HG02943 (cell line): Measurements from ENCODE around the gene PFN4.
"Not testable (repeated sequence)": the region's sequence is repeated elsewhere in the genome, so short reads cannot be mapped to it uniquely, and the experiment has no call there.

Source experiments
- ATAC-seq: cut with Tn5 transposase; IDR thresholded peaks from one replicate; pipeline ENCODE4 v1.9.1; 2021; ENCODE audit warnings: mild to moderate bottlenecking, low read depth, moderate library complexity; ENCODE audit not compliant: unreplicated experiment

Gene PFN4, protein sequence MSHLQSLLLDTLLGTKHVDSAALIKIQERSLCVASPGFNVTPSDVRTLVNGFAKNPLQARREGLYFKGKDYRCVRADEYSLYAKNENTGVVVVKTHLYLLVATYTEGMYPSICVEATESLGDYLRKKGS

DNA sequence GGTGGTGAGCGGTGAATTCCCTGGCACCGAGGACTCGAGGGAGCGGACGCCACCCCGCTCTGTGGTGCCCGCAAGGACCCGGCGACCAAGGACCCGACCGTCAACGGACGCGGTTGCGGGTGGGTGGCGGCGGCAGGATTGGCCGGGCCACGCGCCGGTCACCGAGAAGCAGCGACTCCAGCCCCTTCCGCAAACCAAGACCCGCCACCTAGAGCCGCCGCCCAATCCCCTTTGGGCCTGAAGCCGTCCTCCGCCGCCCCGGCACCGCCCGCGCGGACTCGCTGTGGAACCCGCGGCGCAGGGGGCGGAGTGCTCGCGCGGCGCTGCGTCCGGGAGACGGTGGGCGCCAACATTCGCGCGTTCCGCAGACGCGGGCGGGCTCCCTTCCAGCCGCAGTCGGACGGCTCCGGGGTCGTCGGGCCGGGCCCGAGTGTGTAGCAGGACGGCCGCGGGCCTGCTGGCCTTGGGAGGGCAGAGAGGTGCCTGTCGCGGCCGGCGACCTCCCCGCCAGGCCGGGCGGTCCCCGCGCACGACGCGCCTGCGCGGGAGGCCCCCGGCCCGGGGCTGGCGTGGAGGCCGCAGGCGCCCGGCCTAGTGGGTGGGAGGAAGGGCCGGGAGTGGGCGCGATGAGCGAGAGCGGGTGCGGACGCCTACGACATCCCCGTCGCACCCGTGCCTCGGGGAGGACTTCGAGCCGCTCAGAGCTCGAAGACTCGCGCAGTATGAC, at the start of gene PFN4, which contains the start of gene FAM228B:
Gene PFN4 (minus strand): TSS at position 140 of the 727 bp plus-strand sequence. CDS start 799 bp downstream, outside the sequence.
Gene FAM228B (plus strand): TSS at position 275 of the 727 bp plus-strand sequence. CDS start 893 bp downstream, outside the sequence.
- ATAC-seq: peak; percentile 87

DNA sequence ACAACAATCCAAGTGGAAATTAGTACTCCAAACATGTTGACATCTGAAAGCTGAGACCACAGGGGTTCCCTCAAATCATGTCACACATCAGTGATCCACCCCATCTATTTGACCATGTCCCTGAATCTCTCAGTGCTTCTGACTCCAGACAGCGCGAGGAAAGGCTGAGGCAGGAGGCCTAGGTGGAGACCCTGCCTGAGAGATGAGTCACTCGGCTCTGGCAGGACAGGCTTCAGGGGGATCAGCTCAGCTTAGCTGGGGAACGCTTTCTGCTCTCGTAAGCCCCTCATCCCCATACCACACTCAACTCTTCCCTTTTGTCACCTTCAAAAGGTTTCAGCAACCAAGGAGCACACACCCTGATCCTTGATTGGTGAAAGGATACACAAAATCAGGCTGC, 45.9 kb upstream of the PFN4 start:
- no peak for ATAC-seq

DNA sequence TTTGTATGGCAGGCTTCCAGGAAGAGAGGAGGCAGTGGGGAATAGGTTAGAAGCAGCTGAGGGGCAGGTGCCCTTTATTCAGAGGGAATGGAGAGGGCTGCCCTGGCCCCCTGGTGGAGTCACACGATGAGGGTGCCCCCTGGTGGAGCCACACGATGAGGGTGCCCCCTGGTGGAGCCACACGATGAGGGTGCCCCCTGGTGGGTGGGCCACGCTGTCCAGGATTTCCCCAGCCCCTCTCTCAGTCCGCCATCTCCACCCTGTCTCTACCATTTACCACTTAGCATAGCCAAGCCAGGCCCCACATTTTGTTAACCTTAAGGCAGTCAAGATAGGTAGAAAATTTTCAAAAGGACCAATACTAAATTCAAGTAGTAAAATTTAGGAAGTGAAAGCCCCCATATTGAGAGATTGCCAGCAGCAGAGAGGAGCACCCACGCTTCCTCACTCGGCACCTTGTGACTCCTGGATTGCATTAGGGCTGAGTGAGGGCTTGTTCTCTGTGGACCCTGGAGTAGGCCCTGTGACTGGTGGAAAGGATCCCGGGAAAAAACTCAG, 41.4 kb upstream of the PFN4 start:
- ATAC-seq: no peak

DNA sequence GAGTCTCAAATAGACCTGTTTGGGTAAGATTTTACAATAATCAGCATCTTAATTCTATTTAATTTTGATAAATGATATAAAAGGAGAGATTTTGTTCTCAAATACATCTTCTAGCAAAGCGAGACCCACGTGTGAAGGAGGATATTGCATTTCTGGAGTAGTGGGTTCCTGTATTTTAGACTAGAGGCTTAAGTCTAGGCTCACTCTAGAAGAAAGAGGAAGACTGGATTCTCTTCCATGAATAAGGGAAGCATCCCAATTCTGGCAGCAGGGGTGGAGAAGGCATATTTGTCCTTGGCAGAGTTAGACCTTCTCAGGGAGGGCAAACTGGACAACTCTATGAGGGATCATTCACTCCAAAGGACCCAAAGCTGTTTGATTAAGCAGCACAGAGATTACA, 40.5 kb upstream of the PFN4 start:
- ATAC-seq: no peak

DNA sequence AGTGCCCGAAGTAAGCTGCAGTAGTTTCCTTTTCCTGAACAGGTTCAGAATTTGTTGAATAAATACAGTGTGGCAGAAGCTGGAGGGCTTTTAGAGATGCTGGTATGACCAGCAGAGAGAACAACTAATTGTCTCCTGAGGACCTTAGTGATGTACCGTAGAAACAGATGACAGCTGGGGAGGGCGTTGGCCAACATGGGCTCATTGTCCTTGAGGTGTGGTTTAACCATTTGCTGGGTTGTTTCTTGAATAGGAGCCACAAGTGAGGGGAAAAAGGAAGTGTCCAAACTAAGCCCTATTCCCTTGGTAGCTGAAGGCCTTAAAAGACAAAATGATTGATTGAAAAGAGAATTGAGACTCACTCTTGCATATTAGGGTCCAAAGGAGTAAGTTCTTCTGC, 40.1 kb upstream of the PFN4 start:
- ATAC-seq: no peak

DNA sequence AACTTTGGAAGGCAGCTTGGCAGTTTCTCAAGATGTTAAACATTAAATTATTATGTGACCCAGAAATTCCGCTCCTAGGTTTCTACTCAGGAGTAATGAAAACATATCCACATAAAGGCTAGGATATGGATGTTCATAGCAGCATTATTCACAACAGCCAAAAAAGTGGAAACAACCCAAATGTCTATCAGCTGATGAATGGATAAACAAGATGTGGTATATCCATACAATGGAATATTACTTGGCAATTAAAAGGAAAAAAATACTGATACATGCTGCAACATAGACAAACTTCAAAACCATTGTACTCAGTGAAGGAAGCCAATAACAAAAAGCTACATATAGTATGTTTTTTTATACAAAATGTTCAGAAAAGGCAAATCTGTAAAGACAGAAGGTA, 39.4 kb upstream of the PFN4 start:
- ATAC-seq: no peak

DNA sequence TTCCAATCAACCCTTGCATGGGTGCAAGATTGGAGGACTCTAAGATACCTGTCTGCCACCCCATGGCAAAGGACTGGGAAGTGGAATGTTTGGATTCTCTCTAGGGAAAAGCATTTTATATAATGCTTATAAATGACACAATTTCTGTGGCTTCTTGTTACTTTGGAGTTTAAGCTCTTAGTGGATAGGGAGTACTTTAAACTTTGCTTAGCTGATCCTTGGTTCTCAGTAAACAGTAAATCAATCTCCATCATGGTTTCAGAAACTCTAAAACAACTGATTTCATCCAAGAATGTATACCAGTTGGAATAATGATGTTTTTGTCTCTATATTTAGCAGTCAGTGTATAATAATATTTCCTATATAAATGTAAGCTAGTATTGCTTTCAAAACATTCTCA, 37.6 kb upstream of the PFN4 start:
- no peak for ATAC-seq

DNA sequence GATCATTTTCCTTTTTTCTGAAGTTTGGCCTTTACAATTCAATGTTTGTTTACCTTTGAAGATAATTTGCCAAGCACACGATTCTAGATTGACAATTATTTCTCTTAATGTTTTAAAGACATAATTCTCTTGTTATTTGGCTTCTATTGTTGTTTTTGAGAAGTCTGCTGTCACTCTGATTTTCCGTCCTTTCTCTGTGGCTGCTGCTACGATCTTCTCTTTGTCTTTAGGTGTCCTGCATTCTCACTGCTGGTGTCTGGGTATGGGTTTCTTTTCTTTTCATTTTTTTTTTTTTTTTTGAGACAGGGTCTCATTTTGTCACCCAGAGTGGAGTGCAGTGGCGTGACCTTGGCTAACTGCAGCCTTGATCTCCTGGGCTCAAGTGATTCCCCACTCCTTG, 36.6 kb upstream of the PFN4 start:
- ATAC-seq: no peak

DNA sequence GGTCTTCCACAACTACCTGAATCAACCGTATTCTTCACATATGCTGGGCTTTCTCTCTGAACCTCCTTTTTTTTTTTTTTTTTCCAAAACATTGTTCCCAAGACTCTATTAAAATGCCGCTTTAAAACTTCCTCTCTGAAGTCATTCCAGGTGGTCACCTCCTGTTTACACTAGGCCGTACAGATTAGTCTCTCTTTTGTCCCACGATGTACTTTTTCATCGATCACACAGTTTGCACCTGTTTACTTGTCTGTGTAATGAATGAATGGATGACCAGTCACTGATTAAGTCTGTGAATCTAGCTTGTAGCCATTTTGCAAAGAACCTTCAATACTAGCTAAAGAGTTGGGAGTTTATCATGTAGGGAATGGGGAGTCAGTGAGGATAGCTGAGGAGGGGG, 35.0 kb upstream of the PFN4 start:
- ATAC-seq: no peak

DNA sequence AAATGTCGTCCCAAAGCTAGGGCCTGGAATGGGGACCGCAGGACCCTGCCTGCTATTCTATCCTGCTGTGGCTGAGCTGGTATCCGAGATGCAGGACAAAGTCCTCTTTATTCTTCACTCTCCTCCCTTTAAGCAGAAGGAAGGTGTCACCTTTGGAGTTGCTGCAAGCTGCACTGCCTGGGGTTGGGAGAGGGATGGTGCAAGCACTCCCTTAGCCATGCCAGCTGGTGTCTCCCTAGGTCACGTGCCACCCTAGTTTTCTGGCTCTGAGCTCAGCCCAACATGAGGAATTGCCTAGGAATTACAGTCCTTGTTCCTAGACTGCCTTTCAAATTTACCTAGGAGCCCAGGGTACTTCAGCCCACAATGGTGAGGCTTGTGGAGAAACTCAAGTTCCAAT, 30.3 kb upstream of the PFN4 start:
- ATAC-seq: no peak

DNA sequence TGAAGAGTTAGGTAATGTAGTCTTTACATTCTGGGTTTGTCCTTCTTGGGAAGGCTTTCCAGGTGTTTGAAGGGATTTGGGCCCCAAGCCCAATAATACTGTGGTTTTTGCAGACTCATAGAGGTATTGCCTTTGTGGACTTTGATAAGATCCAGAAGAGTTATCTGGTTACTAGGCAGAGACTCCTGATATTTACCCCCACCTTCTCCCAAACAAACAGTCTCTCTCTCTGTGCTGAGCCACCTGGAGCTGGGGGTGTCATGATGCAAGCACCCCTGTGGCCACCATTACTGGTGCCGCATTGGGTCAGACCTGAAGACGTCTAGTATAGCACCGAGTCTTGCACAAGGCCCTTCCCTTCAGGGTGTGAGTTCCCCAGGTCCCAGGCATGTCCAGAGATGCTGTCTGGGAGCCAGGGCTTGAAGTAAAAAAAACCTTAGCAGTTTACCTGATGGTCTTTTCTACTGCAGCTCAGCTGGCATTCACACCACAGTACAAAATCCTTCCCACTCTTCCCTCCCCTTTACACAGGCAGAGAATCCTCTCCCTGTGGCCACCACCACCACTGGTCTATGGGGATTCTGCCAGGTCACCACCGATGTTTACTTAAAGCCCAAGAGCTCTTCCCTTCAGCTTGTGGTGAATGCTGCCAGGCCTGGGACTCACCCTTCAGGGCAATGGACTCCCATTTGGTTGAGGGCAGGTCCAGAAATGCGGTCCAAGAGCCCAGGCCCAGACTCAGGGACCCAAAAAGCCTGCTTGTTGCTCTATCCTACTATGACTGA, 29.5 kb upstream of the PFN4 start:
- no peak for ATAC-seq

DNA sequence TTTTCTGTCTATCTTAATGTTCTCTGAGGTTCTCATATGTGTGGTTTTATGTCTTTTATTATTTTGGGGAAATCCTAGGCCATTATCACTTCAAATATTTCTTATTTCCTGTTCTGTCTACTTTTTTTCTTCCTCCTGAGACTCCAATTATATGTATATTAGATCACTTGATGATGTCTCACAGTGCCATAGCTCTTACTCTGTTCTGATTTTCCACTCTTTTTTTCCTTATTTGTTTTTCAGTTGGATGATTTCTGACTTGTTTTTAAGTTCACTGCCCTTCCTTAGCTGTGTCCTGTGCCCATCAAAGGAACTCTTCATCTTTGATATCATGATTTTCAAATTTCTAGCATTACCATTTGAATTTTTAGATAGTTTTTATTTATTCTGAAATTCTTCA, 24.2 kb upstream of the PFN4 start:
- no peak for ATAC-seq

DNA sequence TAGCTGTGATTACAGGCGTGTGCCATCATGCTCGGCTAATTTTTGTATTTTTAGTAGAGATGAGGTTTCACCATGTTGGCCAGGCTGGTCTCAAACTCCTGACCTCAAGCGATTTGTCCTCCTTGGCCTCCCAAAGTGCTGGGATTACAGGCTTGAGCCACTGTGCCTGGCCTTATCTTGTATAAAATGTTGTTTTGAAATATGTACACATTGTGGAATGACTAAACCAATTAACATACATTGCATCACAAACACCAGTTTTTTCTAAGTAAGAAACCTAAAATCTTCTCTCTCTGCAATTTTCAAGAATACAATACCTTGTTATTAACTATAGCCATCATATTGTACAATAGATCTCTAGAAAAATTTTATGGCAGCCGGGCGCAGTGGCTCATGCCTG, 17.2 kb upstream of the PFN4 start:
- ATAC-seq: not testable (repeated sequence)

DNA sequence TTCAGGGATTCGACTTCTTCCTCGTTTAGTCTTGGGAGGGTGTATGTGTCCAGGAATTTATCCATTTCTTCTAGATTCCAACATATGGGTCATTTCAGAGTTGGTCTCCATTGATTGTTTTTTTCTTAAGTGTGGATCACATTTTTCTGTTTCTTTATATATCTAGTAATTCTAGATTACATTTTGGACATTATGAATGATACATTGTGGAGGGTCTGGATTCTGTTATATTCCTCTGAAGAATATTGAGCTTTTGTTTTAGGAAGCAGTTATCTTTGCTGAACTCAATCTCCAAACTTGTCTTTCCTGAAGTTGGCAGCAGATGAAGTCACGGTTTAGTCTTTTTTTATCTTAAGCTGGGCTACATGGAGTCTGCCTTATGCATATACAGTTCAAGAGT, 9.4 kb upstream of the PFN4 start:
- no peak for ATAC-seq

DNA sequence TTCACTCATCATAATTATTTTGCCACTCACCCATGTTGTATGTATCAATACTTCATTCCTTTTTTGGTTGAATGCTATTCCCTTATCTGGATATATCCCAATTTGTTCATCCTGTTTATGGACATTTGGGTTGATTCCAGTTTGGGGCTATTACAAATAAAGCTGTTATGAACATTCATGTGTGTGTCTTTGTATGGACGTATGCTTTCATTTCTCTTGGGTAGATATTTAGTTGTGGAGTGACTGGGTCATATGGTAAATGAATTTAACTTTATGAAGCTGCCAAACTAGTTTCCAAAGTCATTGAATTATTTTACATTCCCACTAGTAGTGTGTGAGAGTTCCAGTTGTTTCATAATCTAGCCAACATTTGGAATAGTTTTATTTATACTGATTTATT, 2.8 kb upstream of the PFN4 start:
- no peak for ATAC-seq

DNA sequence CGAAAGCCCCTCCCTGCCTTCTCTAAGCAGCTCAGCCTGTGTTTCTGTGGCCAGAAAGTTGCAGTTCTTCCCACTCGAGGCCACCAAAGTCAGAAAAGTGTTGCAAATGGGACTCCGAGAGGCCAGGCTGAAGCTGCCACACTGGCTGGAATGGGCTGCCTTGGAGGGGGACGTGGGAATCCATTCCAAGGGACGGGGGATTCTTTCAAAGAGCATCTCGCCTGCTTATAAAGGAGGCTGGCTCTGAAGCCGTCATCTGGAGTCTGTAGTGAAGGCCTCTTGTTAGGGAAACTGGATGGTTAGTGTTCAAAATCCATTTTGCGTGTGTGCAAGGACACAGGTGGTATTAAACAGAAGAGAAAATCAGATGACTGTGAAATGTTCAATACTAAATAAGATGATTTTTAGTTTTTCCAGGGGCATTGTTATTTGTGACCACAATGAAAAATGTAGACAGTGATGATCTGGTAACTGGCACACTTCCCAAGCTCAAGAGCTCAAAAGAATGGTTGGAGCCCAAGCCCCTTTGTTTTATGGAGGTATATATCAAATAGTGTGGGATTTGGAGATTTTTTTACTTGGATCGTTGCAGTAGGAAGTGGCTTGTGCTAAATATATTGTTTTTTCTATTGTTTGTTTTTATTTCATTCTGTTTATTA, 917 bp upstream of the PFN4 start:
- peak; percentile 26 for ATAC-seq

DNA sequence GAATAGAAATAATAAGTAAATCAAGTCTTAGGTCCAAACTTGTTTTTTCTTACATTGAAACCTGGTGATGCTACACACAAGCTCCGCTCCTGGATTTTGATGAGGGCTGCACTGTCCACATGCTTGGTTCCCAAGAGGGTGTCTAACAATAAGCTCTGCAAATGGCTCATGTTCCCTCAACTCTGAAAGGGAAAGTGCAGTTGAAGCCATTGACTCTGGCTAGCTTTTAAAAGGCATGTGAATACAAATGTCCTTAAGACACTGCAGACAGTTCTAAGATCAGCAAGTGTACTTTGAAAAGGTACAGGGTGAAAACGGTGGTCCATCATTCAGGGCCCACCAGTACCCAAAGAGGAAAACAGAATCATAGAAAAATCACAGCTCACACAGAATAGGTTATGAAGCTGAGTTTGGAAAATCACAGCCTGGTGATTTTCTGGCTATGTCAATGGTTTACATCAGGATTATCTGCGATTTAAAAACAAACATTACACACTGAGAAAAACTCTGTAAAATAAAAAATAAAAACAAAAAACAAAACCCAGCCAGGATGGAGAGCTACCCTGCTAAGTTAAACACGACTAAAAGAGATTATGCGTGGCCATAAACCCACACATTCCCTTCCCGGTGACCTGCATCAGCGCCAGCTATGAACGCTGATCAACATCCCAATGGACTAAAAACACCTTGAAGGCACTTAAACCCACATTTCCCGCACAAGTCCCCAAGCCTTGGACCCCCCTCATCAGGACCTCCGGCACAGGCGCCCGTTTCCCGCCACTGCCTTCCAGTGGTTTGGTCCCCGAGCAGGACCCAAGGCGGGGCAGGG, 554 bp downstream of the PFN4 start:
- ATAC-seq: no peak

DNA sequence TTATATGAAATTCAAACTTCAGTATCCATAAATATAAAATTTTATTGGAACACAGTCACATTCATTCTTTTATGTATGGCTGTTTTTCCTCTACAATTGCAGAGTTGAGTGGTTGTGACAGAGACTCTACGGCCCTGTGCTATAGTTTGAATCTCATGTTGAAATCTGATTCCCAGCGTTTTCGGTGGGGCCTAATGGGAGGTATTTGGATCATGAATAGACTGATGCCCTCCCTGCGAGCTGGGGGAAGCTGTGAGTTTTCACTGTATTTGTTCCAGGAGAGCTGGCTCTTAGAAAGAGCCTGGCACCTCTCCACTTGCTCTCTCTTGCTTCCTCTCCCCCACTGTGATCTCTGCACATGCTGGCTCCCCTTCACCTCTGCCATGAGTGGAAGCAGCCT, 1.7 kb downstream of the PFN4 start:
- ATAC-seq: no peak

DNA sequence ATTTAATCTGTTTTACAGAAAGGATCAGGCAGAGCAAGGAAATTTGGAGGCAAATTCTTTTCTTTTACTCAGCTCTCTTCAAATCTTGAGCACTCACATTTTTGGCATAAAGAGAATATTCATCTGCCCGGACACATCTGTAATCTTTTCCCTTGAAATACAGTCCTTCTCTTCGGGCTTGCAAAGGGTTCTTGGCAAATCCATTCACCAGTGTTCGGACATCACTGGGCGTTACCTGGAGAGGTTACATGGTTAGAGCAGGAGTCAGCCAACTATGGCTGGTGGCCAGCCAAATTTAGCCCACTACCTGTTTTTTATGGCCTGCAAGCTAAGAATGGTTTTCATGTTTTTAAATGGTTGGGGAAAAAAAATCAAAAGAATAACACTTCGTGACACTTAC, 2.1 kb downstream of the PFN4 start:
- no peak for ATAC-seq

DNA sequence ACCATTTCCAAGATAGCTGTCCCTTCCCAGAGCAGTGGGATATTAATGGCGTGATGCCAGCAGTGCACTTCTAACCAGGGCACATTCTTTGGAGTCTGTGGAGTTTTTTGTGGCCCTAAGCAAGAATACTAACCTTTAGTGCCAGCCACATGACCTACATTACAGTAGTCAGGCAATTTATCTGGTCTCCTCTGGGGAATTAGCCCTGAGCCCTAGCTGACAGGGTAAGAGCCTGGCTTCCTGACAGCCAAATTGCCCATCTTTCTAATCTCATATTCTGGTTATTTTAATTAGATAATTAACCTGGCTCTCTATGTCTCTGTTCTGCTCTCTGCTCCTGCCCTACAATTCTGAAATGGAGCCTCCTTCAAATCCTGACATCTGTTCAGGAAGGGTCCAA, 5.2 kb downstream of the PFN4 start:
- no peak for ATAC-seq
